OCI-LY7 (cell line): Measurements from ENCODE around the gene SOAT2. TPM values are rescaled to one million over a fixed set of nuclear protein-coding genes. Genes with fewer than 3 reads are reported as not detected.

Experiments
- BruUV-seq: library from RNA; stranded (reverse); fragments of 400-500 nt; replicated peaks from 2 replicates; lab custom pipeline; 2021; lab: Mats Ljungman, UMichigan
- CTCF ChIA-PET: fragments of 300-600 bp; sonication (Branson Sonifier 250); formaldehyde crosslinking; loops from one replicate; lab custom pipeline; 2022; ENCODE audit warnings: antibody characterized with exemption; ENCODE audit not compliant: unreplicated experiment; lab: Charles Lee
- POLR2A ChIA-PET: fragments of 300-600 bp; sonication (Branson Sonifier 250); formaldehyde crosslinking; loops from one replicate; lab custom pipeline; 2022; ENCODE audit warnings: antibody characterized with exemption; lab: Charles Lee
- DNase-seq: peaks from one replicate; pipeline ENCODE4 v3.0.0-alpha.2; 2015; ENCODE audit warnings: low spot score
- H2AFZ ChIP-seq: fragments of 200-600 bp; sonication (generic), shearing (Covaris generic); 2 replicates; pipeline ENCODE4 v1.6.1; 2014; ENCODE audit warnings: mild to moderate bottlenecking, antibody characterized with exemption, low read length, moderate library complexity
- H3K27ac ChIP-seq: fragments of 200-600 bp; sonication (generic); 2 replicates; pipeline ENCODE4 v1.5.1; 2014; ENCODE audit warnings: mixed run types, low read depth, mild to moderate bottlenecking, moderate library complexity, low read length, inconsistent platforms; ENCODE audit not compliant: poor library complexity, severe bottlenecking
- H3K36me3 ChIP-seq: fragments of 200-600 bp; sonication (generic); 2 replicates; pipeline ENCODE4 v1.6.1; 2014; ENCODE audit warnings: mild to moderate bottlenecking, antibody characterized with exemption, low read length, moderate library complexity, mixed read lengths; ENCODE audit not compliant: insufficient read depth
- H3K4me1 ChIP-seq: fragments of 200-600 bp; sonication (generic); 2 replicates; pipeline ENCODE4 v1.5.1; 2014; ENCODE audit warnings: mild to moderate bottlenecking, low read length; ENCODE audit not compliant: insufficient read depth, poor library complexity, severe bottlenecking
- H3K4me2 ChIP-seq: fragments of 200-600 bp; sonication (generic); 2 replicates; pipeline ENCODE4 v1.6.1; 2014; ENCODE audit warnings: mild to moderate bottlenecking, low read length
- H3K4me3 ChIP-seq: fragments of 200-600 bp; sonication (generic); 2 replicates; pipeline ENCODE4 v1.5.1; 2014; ENCODE audit warnings: mild to moderate bottlenecking, low read depth, low read length; ENCODE audit not compliant: poor library complexity, severe bottlenecking
- H3K79me2 ChIP-seq: fragments of 200-600 bp; sonication (generic); 2 replicates; pipeline ENCODE4 v1.6.1; 2016; ENCODE audit warnings: low read depth, mild to moderate bottlenecking, low read length, moderate library complexity, mixed read lengths; ENCODE audit not compliant: insufficient read depth
- H3K9me2 ChIP-seq: fragments of 200-600 bp; sonication (generic); 2 replicates; pipeline ENCODE4 v1.6.1; 2016; ENCODE audit warnings: mild to moderate bottlenecking, low read length, mixed read lengths; ENCODE audit not compliant: insufficient read depth
- H3K9me3 ChIP-seq: fragments of 200-600 bp; sonication (generic); 2 replicates; pipeline ENCODE4 v1.6.1; 2014; ENCODE audit warnings: mild to moderate bottlenecking, mixed run types, low read length, mixed read lengths
- H4K20me1 ChIP-seq: fragments of 200-600 bp; sonication (generic); 2 replicates; pipeline ENCODE4 v1.6.1; 2014; ENCODE audit warnings: mild to moderate bottlenecking, antibody characterized with exemption, low read length, moderate library complexity, mixed read lengths; ENCODE audit not compliant: insufficient read depth
- EZH2phosphoT487 ChIP-seq: fragments of 200-600 bp; sonication (generic); IDR thresholded peaks from 2 replicates; pipeline ENCODE4 v1.6.1; 2018; ENCODE audit warnings: low read depth, borderline replicate concordance, mild to moderate bottlenecking, mixed run types, antibody characterized with exemption, low read length, moderate library complexity, mixed read lengths
- intact Hi-C: fragments of 100-400 bp; cut with micrococcal nuclease; formaldehyde crosslinking; loops from one replicate; pipeline ENCODE4 v1.10.0; 2022; ENCODE audit not compliant: unreplicated experiment
- total RNA-seq, 2 experiments: library from RNA; depleted of rRNA in 1 of 2; stranded (reverse); fragments of >200 nt in 1 of 2; shearing (Covaris generic) in 1 of 2; gene quantifications; 2 replicates each; pipeline ENCODE4 v1.2.3, GENCODE V29; 2014 to 2022
- TF ChIP-seq, protein P1 (sequence below): fragments of 200-600 bp; sonication (generic); conservative IDR thresholded peaks from 2 replicates; pipeline ENCODE4 v1.5.1; 2014; ENCODE audit warnings: mild to moderate bottlenecking, antibody characterized with exemption, low read length, moderate library complexity, mixed read lengths

SOAT2 gene
- total RNA-seq, 2 experiments from 2014 or later: 0.06 to 1.8 TPM

DNA sequence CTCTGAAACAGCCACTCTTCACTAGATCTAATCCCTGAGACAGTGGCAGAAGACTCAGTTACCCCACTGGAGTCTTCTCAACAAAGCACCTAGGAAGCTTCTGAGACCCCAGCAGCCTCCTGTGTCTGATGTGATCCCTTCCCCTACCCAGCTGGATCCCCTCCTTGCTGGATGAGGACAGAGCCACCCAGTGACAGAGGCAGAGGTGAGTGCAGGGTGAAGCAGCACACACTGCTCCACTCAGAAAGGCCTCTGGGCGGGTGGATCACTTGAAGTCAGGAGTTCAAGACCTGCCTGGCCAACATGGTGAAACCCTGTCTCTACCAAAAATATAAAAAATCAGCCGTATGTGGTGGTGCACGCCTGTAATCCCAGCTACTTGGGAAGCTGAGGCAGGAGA is 26.8 kb upstream of the SOAT2 start:
- no peak for TF ChIP-seq EZH2phosphoT487
- TF ChIP-seq, protein P1, sequence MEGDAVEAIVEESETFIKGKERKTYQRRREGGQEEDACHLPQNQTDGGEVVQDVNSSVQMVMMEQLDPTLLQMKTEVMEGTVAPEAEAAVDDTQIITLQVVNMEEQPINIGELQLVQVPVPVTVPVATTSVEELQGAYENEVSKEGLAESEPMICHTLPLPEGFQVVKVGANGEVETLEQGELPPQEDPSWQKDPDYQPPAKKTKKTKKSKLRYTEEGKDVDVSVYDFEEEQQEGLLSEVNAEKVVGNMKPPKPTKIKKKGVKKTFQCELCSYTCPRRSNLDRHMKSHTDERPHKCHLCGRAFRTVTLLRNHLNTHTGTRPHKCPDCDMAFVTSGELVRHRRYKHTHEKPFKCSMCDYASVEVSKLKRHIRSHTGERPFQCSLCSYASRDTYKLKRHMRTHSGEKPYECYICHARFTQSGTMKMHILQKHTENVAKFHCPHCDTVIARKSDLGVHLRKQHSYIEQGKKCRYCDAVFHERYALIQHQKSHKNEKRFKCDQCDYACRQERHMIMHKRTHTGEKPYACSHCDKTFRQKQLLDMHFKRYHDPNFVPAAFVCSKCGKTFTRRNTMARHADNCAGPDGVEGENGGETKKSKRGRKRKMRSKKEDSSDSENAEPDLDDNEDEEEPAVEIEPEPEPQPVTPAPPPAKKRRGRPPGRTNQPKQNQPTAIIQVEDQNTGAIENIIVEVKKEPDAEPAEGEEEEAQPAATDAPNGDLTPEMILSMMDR: no peak
- CTCF ChIA-PET: no interaction called here
- intact Hi-C loops: no loop called here
- Histone ChIP-seq H3K36me3 (peaks cover 36% of the 10 kb centered on the region), H3K79me2 (no peaks in the 10 kb centered on the region; the same call in 1 of the 2 replicates), H3K4me2 (no peak overlapping the region), H3K4me3 (no peak overlapping the region), H3K9me2 (no peaks in the 10 kb centered on the region), H4K20me1 (no peaks in the 10 kb centered on the region), H3K9me3 (no peaks in the 10 kb centered on the region), H3K4me1 (peaks cover 10% of the 10 kb centered on the region), H3K27ac (no peak overlapping the region), H2AFZ (no peak overlapping the region)
- BruUV-seq: no TSS peak
- no peak for DNase-seq
- POLR2A ChIA-PET: no interaction called here

DNA sequence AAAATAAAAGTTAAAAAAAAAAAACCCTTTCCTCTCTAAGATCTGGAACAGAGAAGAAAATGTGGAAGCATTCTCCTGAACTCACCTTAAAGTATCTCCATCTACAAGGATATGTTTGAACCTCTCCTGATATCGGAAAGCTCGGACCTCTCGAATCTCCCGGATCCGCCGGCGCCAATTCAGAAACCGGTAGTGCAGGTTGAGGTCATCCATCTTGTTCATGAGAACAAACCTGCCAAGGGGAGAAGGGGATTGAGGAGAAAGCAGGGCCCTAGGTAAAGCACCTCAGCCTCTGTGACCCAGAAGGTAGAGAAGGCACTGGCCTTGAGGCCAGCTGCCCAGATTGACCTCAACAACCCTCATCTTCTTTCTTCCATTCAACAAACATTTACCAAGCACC is 26.3 kb upstream of the SOAT2 start:
- BruUV-seq: no TSS peak
- TF ChIP-seq, protein P1: no peak
- no peak for TF ChIP-seq EZH2phosphoT487
- ChIA-PET CTCF (no interaction called here), POLR2A (interaction anchor here (0.6 to 0.7 kb wide), 2 partner anchors 680 to 790 kb away, joined by 3 read pairs; no protein-coding TSS in a partner anchor)
- no peaks in the 10 kb centered on the region for H3K9me2 ChIP-seq
- peaks cover 10% of the 10 kb centered on the region for H3K4me1 ChIP-seq
- no peaks in the 10 kb centered on the region; the same call in 1 of the 2 replicates for H3K79me2 ChIP-seq
- H3K27ac ChIP-seq: no peak overlapping the region
- no peak overlapping the region for H3K4me3 ChIP-seq
- peaks cover 32% of the 10 kb centered on the region for H3K36me3 ChIP-seq
- intact Hi-C loops: no loop called here
- H3K4me2 ChIP-seq: no peak overlapping the region
- H4K20me1 ChIP-seq: no peaks in the 10 kb centered on the region
- DNase-seq: no peak
- no peaks in the 10 kb centered on the region for H3K9me3 ChIP-seq
- H2AFZ ChIP-seq: no peak overlapping the region

DNA sequence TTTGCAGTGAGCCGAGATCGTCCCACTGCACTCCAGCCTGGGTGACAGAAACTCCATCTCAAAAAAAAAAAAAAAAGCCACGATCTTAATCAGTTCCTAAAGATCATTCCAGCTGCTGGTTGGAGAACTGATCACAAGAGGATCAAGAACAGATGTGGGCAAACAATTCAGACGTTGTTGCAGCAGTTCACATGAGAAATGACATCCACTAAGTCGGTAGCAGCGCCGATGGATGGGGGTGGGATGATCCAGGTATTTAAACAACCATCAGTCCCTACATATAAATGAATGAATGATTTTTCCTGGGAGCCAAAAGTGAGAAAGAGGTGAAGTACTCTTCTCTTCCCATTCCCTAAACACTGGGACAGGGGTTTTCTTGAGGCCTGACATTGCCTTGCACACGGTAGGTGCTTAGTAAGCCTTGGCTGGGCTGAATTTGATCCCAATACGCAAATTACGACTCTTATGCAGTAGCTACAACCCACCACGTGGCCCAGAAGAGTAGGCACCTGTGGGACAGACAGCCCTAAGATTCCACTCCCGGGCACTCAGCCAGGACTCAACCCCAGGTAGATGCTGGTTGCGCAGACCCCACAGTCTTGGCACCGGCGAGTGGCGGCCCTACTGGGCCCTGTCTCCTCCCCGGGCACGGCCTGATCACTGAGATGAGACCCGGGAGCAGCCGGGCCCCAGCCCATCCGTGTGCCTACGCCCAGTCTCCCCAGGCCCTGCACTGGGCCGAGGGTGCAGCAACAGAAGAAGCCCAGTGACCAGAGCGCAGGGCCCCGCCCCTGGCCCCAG is 24.7 kb upstream of the SOAT2 start:
- peak; percentile 68 for DNase-seq
- CTCF ChIA-PET: interaction anchor here (0.6 to 1.8 kb wide), 5 partner anchors 12 to 31 kb away, joined by 3 to 7 read pairs (median 6); partner anchors contain the start of gene SOAT2

More for the DNA sequence above, 24.7 kb upstream of the SOAT2 start:
- peaks cover 10% of the 10 kb centered on the region for H3K4me1 ChIP-seq
- peak overlapping the region; percentile 78 for H3K4me3 ChIP-seq
- peak overlapping the region; percentile 70 for H2AFZ ChIP-seq
- TSS peak; percentile 64 for BruUV-seq
- H3K9me3 ChIP-seq: no peaks in the 10 kb centered on the region
- TF ChIP-seq, protein P1: no peak
- no peak for TF ChIP-seq EZH2phosphoT487
- no peaks in the 10 kb centered on the region; the same call in 1 of the 2 replicates for H3K79me2 ChIP-seq
- H3K27ac ChIP-seq: peak overlapping the region; percentile 34
- H3K4me2 ChIP-seq: peak overlapping the region; percentile 73
- intact Hi-C loops: loop anchor here (1.0 kb wide), 1 partner anchor 24 kb away; no protein-coding TSS in a partner anchor
- H3K9me2 ChIP-seq: no peaks in the 10 kb centered on the region
- POLR2A ChIA-PET: interaction anchor here (0.7 to 2.6 kb wide), 11 partner anchors 8 to 546 kb away, joined by 3 to 29 read pairs (median 4); partner anchors contain the start of genes AAAS, IGFBP6, PFDN5 and SOAT2
- peaks cover 29% of the 10 kb centered on the region for H3K36me3 ChIP-seq
- H4K20me1 ChIP-seq: no peaks in the 10 kb centered on the region
